WTC11 (cell line): ENCODE data around the gene BAZ2A. TPM values are rescaled to one million over a fixed set of nuclear protein-coding genes. Genes with fewer than 3 reads are reported as not detected.

Experiments
- ATAC-seq: fragments of 200-7000 bp; cut with Tn5 transposase; 2 replicates; pipeline ENCODE4 v1.10.0; 2021; ENCODE audit warnings: mild to moderate bottlenecking, moderate library complexity
- CTCF ChIA-PET: fragments of 300-600 bp; sonication (Branson Sonifier 250); formaldehyde crosslinking; loops from one replicate; lab custom pipeline; 2021; ENCODE audit warnings: antibody characterized with exemption; lab: Charles Lee
- POLR2A ChIA-PET: fragments of 350-600 bp; sonication (Branson Sonifier 250); formaldehyde crosslinking; loops from one replicate; lab custom pipeline; 2021; ENCODE audit warnings: antibody characterized with exemption; lab: Charles Lee
- DNase-seq: peaks from one replicate; pipeline ENCODE4 v3.0.0; 2021; ENCODE audit warnings: low spot score
- H3K27ac Mint-ChIP-seq: 2 replicates; pipeline ENCODE4 v1.8.0; 2021; ENCODE audit warnings: mixed read lengths
- H3K27me3 Mint-ChIP-seq: 2 replicates; pipeline ENCODE4 v1.8.0; 2021; ENCODE audit warnings: low read depth, mild to moderate bottlenecking, moderate library complexity, mixed read lengths
- H3K36me3 Mint-ChIP-seq: 2 replicates; pipeline ENCODE4 v1.8.0; 2021; ENCODE audit warnings: mixed read lengths
- H3K4me1 Mint-ChIP-seq: 2 replicates; pipeline ENCODE4 v1.8.0; 2022; ENCODE audit warnings: mixed read lengths
- H3K4me3 Mint-ChIP-seq: 2 replicates; pipeline ENCODE4 v1.8.0; 2021; ENCODE audit warnings: mild to moderate bottlenecking, moderate library complexity, mixed read lengths
- H3K9me3 Mint-ChIP-seq: 2 replicates; pipeline ENCODE4 v1.8.0; 2021; ENCODE audit warnings: mixed read lengths
- ETV6 ChIP-seq: sonication (generic); formaldehyde crosslinking; IDR thresholded peaks from 2 replicates; pipeline ENCODE4 v1.8.1; 2022; ENCODE audit warnings: mild to moderate bottlenecking, missing genetic modification reagents
- FOXJ3 ChIP-seq: sonication (generic); formaldehyde crosslinking; IDR thresholded peaks from 2 replicates; pipeline ENCODE4 v1.9.0; 2021; ENCODE audit warnings: missing genetic modification reagents, mild to moderate bottlenecking, borderline replicate concordance
- HMGA2 ChIP-seq: fragments of 250-450 bp; sonication (Bioruptor Pico); IDR thresholded peaks from 2 replicates; pipeline ENCODE4 v1.4.0; 2021; ENCODE audit warnings: mild to moderate bottlenecking, moderate library complexity
- NR2C2 ChIP-seq: sonication (generic); formaldehyde crosslinking; IDR thresholded peaks from 2 replicates; pipeline ENCODE4 v1.8.0; 2022; ENCODE audit warnings: mild to moderate bottlenecking, missing genetic modification reagents
- OVOL2 ChIP-seq: fragments of 250-450 bp; sonication (Bioruptor Pico); IDR thresholded peaks from 2 replicates; pipeline ENCODE4 v1.9.0; 2021; ENCODE audit warnings: mild to moderate bottlenecking, borderline replicate concordance
- SMAD3 ChIP-seq: sonication (generic); formaldehyde crosslinking; IDR thresholded peaks from 2 replicates; pipeline ENCODE4 v1.8.0; 2022; ENCODE audit warnings: missing genetic modification reagents, mild to moderate bottlenecking, borderline replicate concordance
- ZNF416 ChIP-seq: fragments of 250-450 bp; sonication (Bioruptor Pico); IDR thresholded peaks from 2 replicates; pipeline ENCODE4 v1.9.0; 2021; ENCODE audit warnings: mild to moderate bottlenecking, inconsistent platforms
- total RNA-seq: library from RNA; stranded (reverse); gene quantifications from 3 replicates; pipeline ENCODE4 v1.2.3, GENCODE V29; 2021
- TF ChIP-seq, protein P1 (sequence below): sonication (generic); formaldehyde crosslinking; IDR thresholded peaks from 2 replicates; pipeline ENCODE4 v1.8.0; 2022; ENCODE audit warnings: missing genetic modification reagents
- TF ChIP-seq, protein P2 (sequence below): fragments of 250-450 bp; sonication (Bioruptor Pico); IDR thresholded peaks from 2 replicates; pipeline ENCODE4 v1.9.0; 2021; ENCODE audit warnings: moderate library complexity, mild to moderate bottlenecking, inconsistent platforms, borderline replicate concordance
- TF ChIP-seq, protein P3 (sequence below): fragments of 250-450 bp; sonication (Bioruptor Pico); IDR thresholded peaks from 2 replicates; pipeline ENCODE4 v2.1.2; 2022; ENCODE audit warnings: mild to moderate bottlenecking, moderate library complexity
- TF ChIP-seq, protein P4 (sequence below): sonication (generic); formaldehyde crosslinking; IDR thresholded peaks from 2 replicates; pipeline ENCODE4 v1.8.1; 2023; ENCODE audit warnings: mild to moderate bottlenecking, missing genetic modification reagents, borderline replicate concordance
- TF ChIP-seq, protein P5 (sequence below): fragments of 250-450 bp; sonication (Bioruptor Pico); IDR thresholded peaks from 2 replicates; pipeline ENCODE4 v1.8.0; 2021; ENCODE audit warnings: mild to moderate bottlenecking
- TF ChIP-seq, protein P6 (sequence below): sonication (generic); formaldehyde crosslinking; IDR thresholded peaks from 2 replicates; pipeline ENCODE4 v1.8.1; 2022; ENCODE audit warnings: mild to moderate bottlenecking, missing genetic modification reagents, moderate library complexity, borderline replicate concordance
- TF ChIP-seq, protein P7 (sequence below): sonication (generic); formaldehyde crosslinking; IDR thresholded peaks from 2 replicates; pipeline ENCODE4 v1.8.1; 2023; ENCODE audit warnings: mild to moderate bottlenecking, missing genetic modification reagents

The BAZ2A gene
- total RNA-seq, 1 experiment from 2014 or later: 114 TPM

DNA sequence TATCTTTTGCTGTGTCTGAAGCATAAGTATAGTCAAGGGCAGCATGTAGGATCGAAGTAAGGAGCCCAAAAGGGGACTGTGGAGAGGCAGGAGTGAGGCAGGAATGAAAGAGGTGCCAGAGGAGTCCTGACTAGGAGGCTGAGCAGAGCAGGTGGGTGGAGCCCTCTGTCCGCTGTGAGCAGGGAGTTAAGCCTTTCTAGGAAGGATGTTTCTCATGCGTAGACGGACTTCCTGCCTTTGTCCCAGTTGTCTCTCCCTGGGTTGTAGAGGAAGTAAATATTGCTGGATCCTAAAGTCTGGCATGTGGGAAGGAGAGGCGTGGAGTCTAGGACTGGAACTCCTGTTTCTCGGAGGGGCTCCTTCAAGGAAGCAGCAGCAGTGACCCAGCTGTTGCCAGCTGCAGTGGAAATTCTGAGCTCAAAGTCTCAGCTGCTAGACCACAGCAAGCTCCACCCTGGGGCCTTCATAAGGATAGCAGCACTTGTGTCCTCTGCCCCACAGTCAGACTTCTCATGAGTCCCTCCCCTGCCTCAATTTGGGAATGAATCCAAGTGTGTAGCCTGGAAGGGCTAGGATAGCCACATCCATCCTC lies 64.5 kb downstream of the BAZ2A start:
- H3K4me1 Mint-ChIP-seq: peaks cover 11% of the 10 kb centered on the region
- no peaks in the 10 kb centered on the region for H3K9me3 Mint-ChIP-seq
- DNase-seq (peak; percentile 47), ATAC-seq (peak; percentile 94)
- peak overlapping the region; percentile 53 for H3K27ac Mint-ChIP-seq
- POLR2A ChIA-PET: no interaction called here
- no peak overlapping the region; the same call in 1 of the 2 replicates for H3K4me3 Mint-ChIP-seq
- H3K27me3 Mint-ChIP-seq: no peaks in the 10 kb centered on the region
- H3K36me3 Mint-ChIP-seq: no peaks in the 10 kb centered on the region
- no peak for TF ChIP-seq FOXJ3 (CRISPR knock-in tag)
- TF ChIP-seq, protein P1, sequence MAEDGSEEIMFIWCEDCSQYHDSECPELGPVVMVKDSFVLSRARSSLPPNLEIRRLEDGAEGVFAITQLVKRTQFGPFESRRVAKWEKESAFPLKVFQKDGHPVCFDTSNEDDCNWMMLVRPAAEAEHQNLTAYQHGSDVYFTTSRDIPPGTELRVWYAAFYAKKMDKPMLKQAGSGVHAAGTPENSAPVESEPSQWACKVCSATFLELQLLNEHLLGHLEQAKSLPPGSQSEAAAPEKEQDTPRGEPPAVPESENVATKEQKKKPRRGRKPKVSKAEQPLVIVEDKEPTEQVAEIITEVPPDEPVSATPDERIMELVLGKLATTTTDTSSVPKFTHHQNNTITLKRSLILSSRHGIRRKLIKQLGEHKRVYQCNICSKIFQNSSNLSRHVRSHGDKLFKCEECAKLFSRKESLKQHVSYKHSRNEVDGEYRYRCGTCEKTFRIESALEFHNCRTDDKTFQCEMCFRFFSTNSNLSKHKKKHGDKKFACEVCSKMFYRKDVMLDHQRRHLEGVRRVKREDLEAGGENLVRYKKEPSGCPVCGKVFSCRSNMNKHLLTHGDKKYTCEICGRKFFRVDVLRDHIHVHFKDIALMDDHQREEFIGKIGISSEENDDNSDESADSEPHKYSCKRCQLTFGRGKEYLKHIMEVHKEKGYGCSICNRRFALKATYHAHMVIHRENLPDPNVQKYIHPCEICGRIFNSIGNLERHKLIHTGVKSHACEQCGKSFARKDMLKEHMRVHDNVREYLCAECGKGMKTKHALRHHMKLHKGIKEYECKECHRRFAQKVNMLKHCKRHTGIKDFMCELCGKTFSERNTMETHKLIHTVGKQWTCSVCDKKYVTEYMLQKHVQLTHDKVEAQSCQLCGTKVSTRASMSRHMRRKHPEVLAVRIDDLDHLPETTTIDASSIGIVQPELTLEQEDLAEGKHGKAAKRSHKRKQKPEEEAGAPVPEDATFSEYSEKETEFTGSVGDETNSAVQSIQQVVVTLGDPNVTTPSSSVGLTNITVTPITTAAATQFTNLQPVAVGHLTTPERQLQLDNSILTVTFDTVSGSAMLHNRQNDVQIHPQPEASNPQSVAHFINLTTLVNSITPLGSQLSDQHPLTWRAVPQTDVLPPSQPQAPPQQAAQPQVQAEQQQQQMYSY: peak; percentile 83
- CTCF ChIA-PET: interaction anchor here (0.9 to 1.0 kb wide), 2 partner anchors 25 to 52 kb away, joined by 5 read pairs; no protein-coding TSS in a partner anchor

DNA sequence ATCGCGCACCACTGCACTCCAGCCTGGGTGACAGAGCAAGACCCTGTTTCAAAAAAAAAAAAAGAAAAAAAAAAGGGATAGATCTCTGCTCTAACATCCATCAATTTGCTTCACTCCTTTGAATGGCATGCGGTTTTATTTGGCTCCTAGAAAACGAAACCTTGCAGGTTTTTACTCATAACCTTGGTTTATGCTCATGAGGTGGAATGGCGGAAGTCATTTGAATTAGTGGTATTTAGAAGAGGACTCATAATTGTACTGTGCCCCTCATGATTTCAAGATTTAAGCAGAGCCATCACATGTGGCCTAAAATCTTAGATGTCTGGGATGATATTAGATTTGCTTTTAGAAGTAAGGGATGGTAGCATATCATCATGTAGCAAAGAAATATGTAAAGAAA lies 79.1 kb downstream of the BAZ2A start:
- H3K27ac Mint-ChIP-seq: no peak overlapping the region
- no peak for TF ChIP-seq OVOL2 (CRISPR knock-in tag)
- no peak overlapping the region for H3K4me3 Mint-ChIP-seq
- no peak for ATAC-seq
- no peaks in the 10 kb centered on the region for H3K9me3 Mint-ChIP-seq
- no peaks in the 10 kb centered on the region for H3K27me3 Mint-ChIP-seq
- CTCF ChIA-PET: interaction anchor here (0.5 kb wide), 1 partner anchor 215 kb away, joined by 5 read pairs; no protein-coding TSS in a partner anchor
- POLR2A ChIA-PET: no interaction called here
- no peak for DNase-seq
- H3K36me3 Mint-ChIP-seq: no peaks in the 10 kb centered on the region
- no peaks in the 10 kb centered on the region for H3K4me1 Mint-ChIP-seq

DNA sequence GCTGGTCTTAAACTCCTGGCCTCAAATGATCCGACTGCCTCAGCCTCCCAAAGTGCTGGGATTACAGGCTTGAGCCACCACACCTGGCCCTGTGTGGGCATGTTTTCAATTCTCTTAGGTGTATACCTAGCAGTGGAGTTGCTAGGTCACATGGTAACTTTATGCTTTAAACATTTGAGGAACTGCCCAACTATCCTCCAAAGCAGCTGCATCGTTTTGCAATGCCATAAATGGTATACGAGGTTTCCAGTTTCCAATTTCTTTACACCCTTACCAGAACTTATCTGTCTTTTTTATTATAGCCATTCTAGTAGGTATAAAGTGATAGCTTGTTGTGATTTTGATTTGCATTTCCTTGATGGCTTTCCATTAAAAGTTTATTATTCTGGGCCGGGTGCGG lies 83.4 kb downstream of the BAZ2A start:
- CTCF ChIA-PET: interaction anchor here (0.5 kb wide), 1 partner anchor 172 kb away, joined by 4 read pairs; no protein-coding TSS in a partner anchor
- TF ChIP-seq, protein P2, sequence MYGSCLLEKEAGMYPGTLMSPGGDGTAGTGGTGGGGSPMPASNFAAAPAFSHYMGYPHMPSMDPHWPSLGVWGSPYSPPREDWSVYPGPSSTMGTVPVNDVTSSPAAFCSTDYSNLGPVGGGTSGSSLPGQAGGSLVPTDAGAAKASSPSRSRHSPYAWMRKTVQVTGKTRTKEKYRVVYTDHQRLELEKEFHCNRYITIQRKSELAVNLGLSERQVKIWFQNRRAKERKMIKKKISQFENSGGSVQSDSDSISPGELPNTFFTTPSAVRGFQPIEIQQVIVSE: no peak
- TF ChIP-seq, protein P3, sequence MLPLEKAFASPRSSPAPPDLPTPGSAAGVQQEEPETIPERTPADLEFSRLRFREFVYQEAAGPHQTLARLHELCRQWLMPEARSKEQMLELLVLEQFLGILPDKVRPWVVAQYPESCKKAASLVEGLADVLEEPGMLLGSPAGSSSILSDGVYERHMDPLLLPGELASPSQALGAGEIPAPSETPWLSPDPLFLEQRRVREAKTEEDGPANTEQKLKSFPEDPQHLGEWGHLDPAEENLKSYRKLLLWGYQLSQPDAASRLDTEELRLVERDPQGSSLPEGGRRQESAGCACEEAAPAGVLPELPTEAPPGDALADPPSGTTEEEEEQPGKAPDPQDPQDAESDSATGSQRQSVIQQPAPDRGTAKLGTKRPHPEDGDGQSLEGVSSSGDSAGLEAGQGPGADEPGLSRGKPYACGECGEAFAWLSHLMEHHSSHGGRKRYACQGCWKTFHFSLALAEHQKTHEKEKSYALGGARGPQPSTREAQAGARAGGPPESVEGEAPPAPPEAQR (CRISPR knock-in tag): no peak
- no peak for TF ChIP-seq ETV6 (CRISPR knock-in tag)
- TF ChIP-seq, protein P4, sequence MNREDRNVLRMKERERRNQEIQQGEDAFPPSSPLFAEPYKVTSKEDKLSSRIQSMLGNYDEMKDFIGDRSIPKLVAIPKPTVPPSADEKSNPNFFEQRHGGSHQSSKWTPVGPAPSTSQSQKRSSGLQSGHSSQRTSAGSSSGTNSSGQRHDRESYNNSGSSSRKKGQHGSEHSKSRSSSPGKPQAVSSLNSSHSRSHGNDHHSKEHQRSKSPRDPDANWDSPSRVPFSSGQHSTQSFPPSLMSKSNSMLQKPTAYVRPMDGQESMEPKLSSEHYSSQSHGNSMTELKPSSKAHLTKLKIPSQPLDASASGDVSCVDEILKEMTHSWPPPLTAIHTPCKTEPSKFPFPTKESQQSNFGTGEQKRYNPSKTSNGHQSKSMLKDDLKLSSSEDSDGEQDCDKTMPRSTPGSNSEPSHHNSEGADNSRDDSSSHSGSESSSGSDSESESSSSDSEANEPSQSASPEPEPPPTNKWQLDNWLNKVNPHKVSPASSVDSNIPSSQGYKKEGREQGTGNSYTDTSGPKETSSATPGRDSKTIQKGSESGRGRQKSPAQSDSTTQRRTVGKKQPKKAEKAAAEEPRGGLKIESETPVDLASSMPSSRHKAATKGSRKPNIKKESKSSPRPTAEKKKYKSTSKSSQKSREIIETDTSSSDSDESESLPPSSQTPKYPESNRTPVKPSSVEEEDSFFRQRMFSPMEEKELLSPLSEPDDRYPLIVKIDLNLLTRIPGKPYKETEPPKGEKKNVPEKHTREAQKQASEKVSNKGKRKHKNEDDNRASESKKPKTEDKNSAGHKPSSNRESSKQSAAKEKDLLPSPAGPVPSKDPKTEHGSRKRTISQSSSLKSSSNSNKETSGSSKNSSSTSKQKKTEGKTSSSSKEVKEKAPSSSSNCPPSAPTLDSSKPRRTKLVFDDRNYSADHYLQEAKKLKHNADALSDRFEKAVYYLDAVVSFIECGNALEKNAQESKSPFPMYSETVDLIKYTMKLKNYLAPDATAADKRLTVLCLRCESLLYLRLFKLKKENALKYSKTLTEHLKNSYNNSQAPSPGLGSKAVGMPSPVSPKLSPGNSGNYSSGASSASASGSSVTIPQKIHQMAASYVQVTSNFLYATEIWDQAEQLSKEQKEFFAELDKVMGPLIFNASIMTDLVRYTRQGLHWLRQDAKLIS (CRISPR knock-in tag): no peak
- no peak for TF ChIP-seq ZNF416 (CRISPR knock-in tag)
- TF ChIP-seq, protein P5, sequence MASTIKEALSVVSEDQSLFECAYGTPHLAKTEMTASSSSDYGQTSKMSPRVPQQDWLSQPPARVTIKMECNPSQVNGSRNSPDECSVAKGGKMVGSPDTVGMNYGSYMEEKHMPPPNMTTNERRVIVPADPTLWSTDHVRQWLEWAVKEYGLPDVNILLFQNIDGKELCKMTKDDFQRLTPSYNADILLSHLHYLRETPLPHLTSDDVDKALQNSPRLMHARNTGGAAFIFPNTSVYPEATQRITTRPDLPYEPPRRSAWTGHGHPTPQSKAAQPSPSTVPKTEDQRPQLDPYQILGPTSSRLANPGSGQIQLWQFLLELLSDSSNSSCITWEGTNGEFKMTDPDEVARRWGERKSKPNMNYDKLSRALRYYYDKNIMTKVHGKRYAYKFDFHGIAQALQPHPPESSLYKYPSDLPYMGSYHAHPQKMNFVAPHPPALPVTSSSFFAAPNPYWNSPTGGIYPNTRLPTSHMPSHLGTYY: no peak
- TF ChIP-seq, protein P6, sequence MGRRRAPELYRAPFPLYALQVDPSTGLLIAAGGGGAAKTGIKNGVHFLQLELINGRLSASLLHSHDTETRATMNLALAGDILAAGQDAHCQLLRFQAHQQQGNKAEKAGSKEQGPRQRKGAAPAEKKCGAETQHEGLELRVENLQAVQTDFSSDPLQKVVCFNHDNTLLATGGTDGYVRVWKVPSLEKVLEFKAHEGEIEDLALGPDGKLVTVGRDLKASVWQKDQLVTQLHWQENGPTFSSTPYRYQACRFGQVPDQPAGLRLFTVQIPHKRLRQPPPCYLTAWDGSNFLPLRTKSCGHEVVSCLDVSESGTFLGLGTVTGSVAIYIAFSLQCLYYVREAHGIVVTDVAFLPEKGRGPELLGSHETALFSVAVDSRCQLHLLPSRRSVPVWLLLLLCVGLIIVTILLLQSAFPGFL (CRISPR knock-in tag): no peak
- no peak for TF ChIP-seq NR2C2 (CRISPR knock-in tag)
- no peak for TF ChIP-seq SMAD3 (CRISPR knock-in tag)
- TF ChIP-seq, protein P7, sequence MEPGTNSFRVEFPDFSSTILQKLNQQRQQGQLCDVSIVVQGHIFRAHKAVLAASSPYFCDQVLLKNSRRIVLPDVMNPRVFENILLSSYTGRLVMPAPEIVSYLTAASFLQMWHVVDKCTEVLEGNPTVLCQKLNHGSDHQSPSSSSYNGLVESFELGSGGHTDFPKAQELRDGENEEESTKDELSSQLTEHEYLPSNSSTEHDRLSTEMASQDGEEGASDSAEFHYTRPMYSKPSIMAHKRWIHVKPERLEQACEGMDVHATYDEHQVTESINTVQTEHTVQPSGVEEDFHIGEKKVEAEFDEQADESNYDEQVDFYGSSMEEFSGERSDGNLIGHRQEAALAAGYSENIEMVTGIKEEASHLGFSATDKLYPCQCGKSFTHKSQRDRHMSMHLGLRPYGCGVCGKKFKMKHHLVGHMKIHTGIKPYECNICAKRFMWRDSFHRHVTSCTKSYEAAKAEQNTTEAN (CRISPR knock-in tag): no peak
- TF ChIP-seq HMGA2 (CRISPR knock-in tag): no peak

More for the DNA sequence above, 83.4 kb downstream of the BAZ2A start:
- no peak for DNase-seq
- Mint-ChIP-seq H3K9me3 (no peaks in the 10 kb centered on the region), H3K27ac (no peak overlapping the region), H3K4me1 (no peaks in the 10 kb centered on the region), H3K4me3 (no peak overlapping the region), H3K27me3 (no peaks in the 10 kb centered on the region), H3K36me3 (no peaks in the 10 kb centered on the region)
- ATAC-seq: no peak
- POLR2A ChIA-PET: no interaction called here
